DOHH2 (cell line): ENCODE results near the gene VPS26B.
"Not testable (repeated sequence)": the region's sequence is repeated elsewhere in the genome, so short reads cannot be mapped to it uniquely, and the experiment has no call there.

ENCODE experiments used
- H3F3A ChIP-seq: fragments of 200-600 bp; sonication (generic), shearing (Covaris generic); 2 replicates; pipeline ENCODE4 v1.6.0; 2016; ENCODE audit warnings: antibody characterized with exemption, mild to moderate bottlenecking; ENCODE audit not compliant: control insufficient read depth, insufficient read depth
- H3K27ac ChIP-seq: fragments of 200-600 bp; sonication (generic); 2 replicates; pipeline ENCODE4 v1.5.1; 2014; ENCODE audit warnings: low read depth, mild to moderate bottlenecking, low read length, moderate library complexity
- H3K27me3 ChIP-seq: fragments of 200-600 bp; sonication (generic); 2 replicates; pipeline ENCODE4 v1.6.1; 2014; ENCODE audit warnings: mild to moderate bottlenecking, low read length, mixed read lengths; ENCODE audit not compliant: control insufficient read depth
- H3K36me3 ChIP-seq: fragments of 200-600 bp; sonication (generic); 2 replicates; pipeline ENCODE4 v1.6.1; 2014; ENCODE audit warnings: mild to moderate bottlenecking, low read length, moderate library complexity, mixed read lengths; ENCODE audit not compliant: control insufficient read depth
- H3K4me1 ChIP-seq: fragments of 200-600 bp; sonication (generic); 2 replicates; pipeline ENCODE4 v1.6.1; 2014; ENCODE audit warnings: mild to moderate bottlenecking, low read length, mixed read lengths; ENCODE audit not compliant: control insufficient read depth
- H3K4me2 ChIP-seq: fragments of 200-600 bp; sonication (generic); 2 replicates; pipeline ENCODE4 v1.6.0; 2014; ENCODE audit warnings: mild to moderate bottlenecking, low read length, moderate library complexity
- H3K4me3 ChIP-seq: fragments of 200-600 bp; sonication (generic); 2 replicates; pipeline ENCODE4 v1.5.1; 2014; ENCODE audit warnings: mild to moderate bottlenecking, low read length, mixed read lengths
- H3K79me2 ChIP-seq: fragments of 200-600 bp; sonication (generic); 2 replicates; pipeline ENCODE4 v1.6.1; 2014; ENCODE audit warnings: mild to moderate bottlenecking, low read length, mixed read lengths; ENCODE audit not compliant: control insufficient read depth
- H3K9me2 ChIP-seq: fragments of 200-600 bp; sonication (generic); replicated peaks from 2 replicates; pipeline ENCODE4 v1.6.1; 2014; ENCODE audit warnings: mild to moderate bottlenecking, low read length, mixed read lengths; ENCODE audit not compliant: control insufficient read depth
- H3K9me3 ChIP-seq: fragments of 200-600 bp; sonication (generic); 2 replicates; pipeline ENCODE4 v1.6.1; 2014; ENCODE audit warnings: antibody characterized with exemption, low read length, mixed read lengths; ENCODE audit not compliant: control insufficient read depth, insufficient read depth
- H4K20me1 ChIP-seq: fragments of 200-600 bp; sonication (generic); 2 replicates; pipeline ENCODE4 v1.6.0; 2014; ENCODE audit warnings: low read depth, mild to moderate bottlenecking, antibody characterized with exemption, low read length, moderate library complexity; ENCODE audit not compliant: control insufficient read depth, insufficient read depth
- CTCF ChIP-seq: fragments of 200-600 bp; sonication (generic); IDR thresholded peaks from one replicate; pipeline ENCODE4 v1.5.1; 2014; ENCODE audit warnings: antibody characterized with exemption, mild to moderate bottlenecking, low read depth, low read length; ENCODE audit not compliant: poor library complexity, severe bottlenecking
- EZH2phosphoT487 ChIP-seq: fragments of 200-600 bp; sonication (generic); IDR thresholded peaks from 2 replicates; pipeline ENCODE4 v1.6.1; 2017; ENCODE audit warnings: borderline replicate concordance, mild to moderate bottlenecking, antibody characterized with exemption, low read length, moderate library complexity, mixed read lengths

The VPS26B gene

GRCh38 chr11:134276396-134277182, 52.1 kb downstream of the VPS26B start:
- H3K9me3 ChIP-seq: no peaks in the 10 kb centered on the region
- H4K20me1 ChIP-seq: no peaks in the 10 kb centered on the region
- no peaks in the 10 kb centered on the region for H3K79me2 ChIP-seq
- no peak overlapping the region for H3K4me3 ChIP-seq
- H3F3A ChIP-seq: no peaks in the 10 kb centered on the region
- TF ChIP-seq CTCF (no peak), EZH2phosphoT487 (no peak)
- H3K27ac ChIP-seq: no peak overlapping the region
- peaks cover 48% of the 10 kb centered on the region for H3K27me3 ChIP-seq
- no peaks in the 10 kb centered on the region for H3K4me1 ChIP-seq
- no peak overlapping the region for H3K4me2 ChIP-seq
- H3K9me2 ChIP-seq: no peaks in the 10 kb centered on the region
- H3K36me3 ChIP-seq: no peaks in the 10 kb centered on the region

GRCh38 chr11:134277183-134278001, 52.9 kb downstream of the VPS26B start:
- Histone ChIP-seq H3K79me2 (no peaks in the 10 kb centered on the region), H3K9me3 (no peaks in the 10 kb centered on the region), H3K4me3 (no peak overlapping the region), H3K27ac (no peak overlapping the region), H3K9me2 (no peaks in the 10 kb centered on the region), H3K27me3 (peaks cover 48% of the 10 kb centered on the region), H4K20me1 (no peaks in the 10 kb centered on the region), H3K4me1 (no peaks in the 10 kb centered on the region), H3F3A (no peaks in the 10 kb centered on the region), H3K4me2 (no peak overlapping the region), H3K36me3 (no peaks in the 10 kb centered on the region)
- TF ChIP-seq EZH2phosphoT487 (no peak), CTCF (no peak)

- Histone ChIP-seq H3K9me2 (no peaks in the 10 kb centered on the region), H3F3A (no peaks in the 10 kb centered on the region), H3K9me3 (no peaks in the 10 kb centered on the region), H3K79me2 (no peaks in the 10 kb centered on the region), H4K20me1 (no peaks in the 10 kb centered on the region), H3K36me3 (no peaks in the 10 kb centered on the region), H3K27me3 (peaks cover 44% of the 10 kb centered on the region), H3K4me1 (no peaks in the 10 kb centered on the region), H3K4me2 (no peak overlapping the region), H3K27ac (no peak overlapping the region), H3K4me3 (no peak overlapping the region)
- TF ChIP-seq EZH2phosphoT487: no peak
These were observed 53.9 kb downstream of the VPS26B start for GRCh38 chr11:134278356-134278755.

GRCh38 chr11:134281635-134282034, 57.2 kb downstream of the VPS26B start:
- H3K27ac ChIP-seq, H3F3A ChIP-seq, H4K20me1 ChIP-seq, H3K4me3 ChIP-seq, H3K9me3 ChIP-seq, H3K79me2 ChIP-seq, H3K9me2 ChIP-seq, H3K4me2 ChIP-seq, H3K36me3 ChIP-seq, H3K4me1 ChIP-seq: not testable (repeated sequence)
- H3K27me3 ChIP-seq: peaks cover 18% of the 10 kb centered on the region
